Vagina (tissue), 2 donors: ENCODE data around the gene SCN5A. TPM values are rescaled to one million over a fixed set of nuclear protein-coding genes. Genes with fewer than 3 reads are reported as not detected.

Experiments
- DNase-seq, 2 donors: peaks; one replicate each; pipeline ENCODE4 v3.0.0-alpha.2; 2017; ENCODE audit errors: extremely low spot score in 2 of 2
- H3K27ac ChIP-seq: fragments of 200-600 bp; sonication (generic); one replicate; pipeline ENCODE4 v1.5.1; 2019
- H3K27me3 ChIP-seq: fragments of 200-600 bp; sonication (generic); one replicate; pipeline ENCODE4 v1.5.1; 2019
- H3K36me3 ChIP-seq, 2 donors: fragments of 200-600 bp; sonication (generic); one replicate each; pipeline ENCODE4 v1.5.1; 2017 to 2019
- H3K4me1 ChIP-seq: fragments of 200-600 bp; sonication (generic); one replicate; pipeline ENCODE4 v1.5.1; 2019
- H3K4me3 ChIP-seq, 2 donors: fragments of 200-600 bp; sonication (generic); 1 replicate in 1 of 2; 2 replicates in 1 of 2; pipeline ENCODE4 v1.5.1; 2016 to 2019
- H3K9me3 ChIP-seq: fragments of 200-600 bp; sonication (generic); one replicate; pipeline ENCODE4 v1.5.1; 2019
- POLR2A ChIP-seq, 2 donors: fragments of 450-650 bp; IDR thresholded peaks; one replicate each; pipeline ENCODE4 v1.6.1; 2017; ENCODE audit warnings: antibody characterized with exemption in 2 of 2, mild to moderate bottlenecking in 2 of 2, moderate library complexity in 2 of 2
- POLR2AphosphoS5 ChIP-seq, 2 donors: sonication (generic); formaldehyde crosslinking; IDR thresholded peaks; one replicate each; pipeline ENCODE4 v1.9.0; 2017; ENCODE audit warnings: antibody characterized with exemption in 2 of 2, mild to moderate bottlenecking in 2 of 2, low read depth in 1 of 2; ENCODE audit not compliant: insufficient read depth in 1 of 2
- intact Hi-C: fragments of 100-400 bp; cut with DNase I; formaldehyde crosslinking; loops from one replicate; pipeline ENCODE4 v1.15.1; 2023
- total RNA-seq: library from RNA; depleted of rRNA; stranded (reverse); fragments of >200 nt; gene quantifications from one replicate; pipeline ENCODE4 v1.2.3, GENCODE V29; 2016
- TF ChIP-seq, protein P1 (sequence below), 3 experiments: fragments of 450-650 bp in 2 of 3; fragments of 200-600 bp in 1 of 3; sonication (generic) in 1 of 3; IDR thresholded peaks; one replicate each; pipeline ENCODE4 v1.5.1; 2017 to 2019; ENCODE audit warnings: antibody characterized with exemption in 3 of 3, mild to moderate bottlenecking in 2 of 3, moderate library complexity in 2 of 3

SCN5A gene
- total RNA-seq, 1 donor from 2014 or later = 9.3 TPM

DNA sequence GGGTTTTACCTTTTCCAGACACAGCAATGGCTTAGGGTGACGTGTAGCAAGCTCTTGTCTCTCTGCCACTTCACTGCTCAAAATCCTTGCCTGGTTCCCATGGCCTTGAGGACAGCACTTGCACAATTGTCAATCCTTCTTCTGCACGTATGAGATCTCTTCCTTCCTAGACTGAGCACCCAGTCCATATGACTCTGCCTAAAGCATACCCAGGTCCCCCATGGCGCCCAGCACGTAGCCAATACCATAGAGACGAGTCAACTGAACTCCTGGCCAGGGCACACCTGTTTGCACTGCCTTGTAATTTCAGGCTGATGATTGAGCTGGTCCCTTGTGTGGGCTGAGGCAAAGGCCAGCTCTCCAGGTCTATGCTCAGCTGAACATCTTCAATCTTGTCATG is 23.3 kb downstream of the SCN5A start:
- no peaks in the 10 kb centered on the region for H3K27me3 ChIP-seq
- TF ChIP-seq, protein P1, sequence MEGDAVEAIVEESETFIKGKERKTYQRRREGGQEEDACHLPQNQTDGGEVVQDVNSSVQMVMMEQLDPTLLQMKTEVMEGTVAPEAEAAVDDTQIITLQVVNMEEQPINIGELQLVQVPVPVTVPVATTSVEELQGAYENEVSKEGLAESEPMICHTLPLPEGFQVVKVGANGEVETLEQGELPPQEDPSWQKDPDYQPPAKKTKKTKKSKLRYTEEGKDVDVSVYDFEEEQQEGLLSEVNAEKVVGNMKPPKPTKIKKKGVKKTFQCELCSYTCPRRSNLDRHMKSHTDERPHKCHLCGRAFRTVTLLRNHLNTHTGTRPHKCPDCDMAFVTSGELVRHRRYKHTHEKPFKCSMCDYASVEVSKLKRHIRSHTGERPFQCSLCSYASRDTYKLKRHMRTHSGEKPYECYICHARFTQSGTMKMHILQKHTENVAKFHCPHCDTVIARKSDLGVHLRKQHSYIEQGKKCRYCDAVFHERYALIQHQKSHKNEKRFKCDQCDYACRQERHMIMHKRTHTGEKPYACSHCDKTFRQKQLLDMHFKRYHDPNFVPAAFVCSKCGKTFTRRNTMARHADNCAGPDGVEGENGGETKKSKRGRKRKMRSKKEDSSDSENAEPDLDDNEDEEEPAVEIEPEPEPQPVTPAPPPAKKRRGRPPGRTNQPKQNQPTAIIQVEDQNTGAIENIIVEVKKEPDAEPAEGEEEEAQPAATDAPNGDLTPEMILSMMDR (IDR thresholded peaks at IDR 0.05) = no peak
- no peak for TF ChIP-seq POLR2A (IDR thresholded peaks at IDR 0.05)
- TF ChIP-seq POLR2AphosphoS5 (IDR thresholded peaks at IDR 0.05; ENCODE audit: insufficient read depth in 1 of 2, low read depth in 1 of 2) = no peak
- no peaks in the 10 kb centered on the region for H3K9me3 ChIP-seq
- no peak overlapping the region for H3K27ac ChIP-seq
- intact Hi-C loops = no loop called here
- DNase-seq = no peak
- no peak overlapping the region for H3K4me3 ChIP-seq
- H3K36me3 ChIP-seq = no peaks in the 10 kb centered on the region
- no peaks in the 10 kb centered on the region for H3K4me1 ChIP-seq

- Histone ChIP-seq H3K9me3 (no peaks in the 10 kb centered on the region), H3K27me3 (no peaks in the 10 kb centered on the region), H3K27ac (no peak overlapping the region), H3K4me1 (no peaks in the 10 kb centered on the region), H3K4me3 (no peak overlapping the region), H3K36me3 (no peaks in the 10 kb centered on the region)
- DNase-seq = no peak
- intact Hi-C loops = no loop called here
- TF ChIP-seq POLR2AphosphoS5 (IDR thresholded peaks at IDR 0.05; ENCODE audit: insufficient read depth in 1 of 2, low read depth in 1 of 2) = no peak
- TF ChIP-seq, protein P1 (IDR thresholded peaks at IDR 0.05) = no peak
- no peak for TF ChIP-seq POLR2A (IDR thresholded peaks at IDR 0.05)
Measured at GRCh38 chr3:38623539-38623938, 25.9 kb downstream of the SCN5A start.

- Histone ChIP-seq H3K27me3 (no peaks in the 10 kb centered on the region), H3K4me3 (no peak overlapping the region), H3K9me3 (no peaks in the 10 kb centered on the region), H3K27ac (no peak overlapping the region), H3K36me3 (no peaks in the 10 kb centered on the region), H3K4me1 (no peaks in the 10 kb centered on the region)
- TF ChIP-seq, protein P1 (IDR thresholded peaks at IDR 0.05) = no peak
- TF ChIP-seq POLR2AphosphoS5 (IDR thresholded peaks at IDR 0.05; ENCODE audit: insufficient read depth in 1 of 2, low read depth in 1 of 2) = no peak
- no peak for TF ChIP-seq POLR2A (IDR thresholded peaks at IDR 0.05)
- intact Hi-C loops = no loop called here
- no peak for DNase-seq
Measured at GRCh38 chr3:38622336-38622735, 27.2 kb downstream of the SCN5A start.

GRCh38 chr3:38620236-38620635 is 29.3 kb downstream of the SCN5A start:
- intact Hi-C loops = no loop called here
- H3K4me3 ChIP-seq = no peak overlapping the region
- TF ChIP-seq POLR2AphosphoS5 (IDR thresholded peaks at IDR 0.05; ENCODE audit: insufficient read depth in 1 of 2, low read depth in 1 of 2) (no peak), POLR2A (IDR thresholded peaks at IDR 0.05) (no peak)
- TF ChIP-seq, protein P1 (IDR thresholded peaks at IDR 0.05) = no peak
- H3K27ac ChIP-seq = no peak overlapping the region
- no peaks in the 10 kb centered on the region for H3K36me3 ChIP-seq
- H3K4me1 ChIP-seq = no peaks in the 10 kb centered on the region
- no peaks in the 10 kb centered on the region for H3K9me3 ChIP-seq
- H3K27me3 ChIP-seq = no peaks in the 10 kb centered on the region
- no peak for DNase-seq

DNA sequence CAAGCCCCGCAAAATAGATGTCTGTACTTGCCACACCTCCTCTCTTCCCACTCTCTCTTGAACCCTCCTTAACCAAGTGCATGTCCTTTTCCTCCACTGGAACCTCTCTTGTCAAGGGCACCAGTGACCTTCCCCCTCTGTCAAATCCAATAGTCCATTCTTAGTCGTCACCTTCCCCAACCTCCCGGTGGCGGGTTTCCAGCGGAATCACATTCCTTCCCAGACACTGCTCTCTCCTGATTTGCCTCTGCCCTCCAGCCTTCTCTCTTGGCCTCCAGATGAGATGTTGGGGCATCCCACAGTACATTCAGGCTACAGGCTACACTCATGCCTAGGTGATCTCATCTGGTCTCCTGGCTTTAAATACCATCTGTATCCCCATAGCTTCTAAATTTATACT is 31.1 kb downstream of the SCN5A start:
- Histone ChIP-seq H3K4me3 (no peak overlapping the region), H3K27ac (no peak overlapping the region), H3K4me1 (no peaks in the 10 kb centered on the region), H3K9me3 (no peaks in the 10 kb centered on the region), H3K36me3 (no peaks in the 10 kb centered on the region), H3K27me3 (no peaks in the 10 kb centered on the region)
- no peak for DNase-seq
- TF ChIP-seq, protein P1 (IDR thresholded peaks at IDR 0.05) = no peak
- TF ChIP-seq POLR2AphosphoS5 (IDR thresholded peaks at IDR 0.05; ENCODE audit: insufficient read depth in 1 of 2, low read depth in 1 of 2) = no peak
- TF ChIP-seq POLR2A (IDR thresholded peaks at IDR 0.05) = no peak
- intact Hi-C loops = no loop called here
